H9 (cell line): Measurements from ENCODE around the gene ATP8B4. TPM values are rescaled to one million over a fixed set of nuclear protein-coding genes. Genes with fewer than 3 reads are reported as not detected.

ENCODE experiments used
- DNase-seq: peaks from one replicate; pipeline ENCODE4 v3.0.0-alpha.2; 2017
- H2AFZ ChIP-seq: one replicate; pipeline ENCODE4 v1.6.1; 2013; ENCODE audit warnings: mild to moderate bottlenecking, low read length, control low read depth, moderate library complexity
- H2AK5ac ChIP-seq: 2 replicates; pipeline ENCODE4 v1.6.1; 2013; ENCODE audit warnings: low read length, control low read depth, mixed read lengths; ENCODE audit not compliant: insufficient read length
- H2BK120ac ChIP-seq: one replicate; pipeline ENCODE4 v1.6.1; 2013; ENCODE audit warnings: low read depth, mild to moderate bottlenecking, low read length, control low read depth, inconsistent platforms; ENCODE audit not compliant: poor library complexity, severe bottlenecking
- H2BK12ac ChIP-seq: 2 replicates; pipeline ENCODE4 v1.6.1; 2013; ENCODE audit warnings: low read length, control low read depth, mixed read lengths, low read depth; ENCODE audit not compliant: insufficient read length
- H2BK15ac ChIP-seq: 2 replicates; pipeline ENCODE4 v1.6.1; 2013; ENCODE audit warnings: low read depth, low read length, control low read depth
- H2BK20ac ChIP-seq: one replicate; pipeline ENCODE4 v1.6.1; 2013; ENCODE audit warnings: low read depth, mild to moderate bottlenecking, low read length, control low read depth, inconsistent platforms; ENCODE audit not compliant: poor library complexity, severe bottlenecking
- H2BK5ac ChIP-seq: 2 replicates; pipeline ENCODE4 v1.6.1; 2013; ENCODE audit warnings: low read length, control low read depth, mixed read lengths; ENCODE audit not compliant: insufficient read length
- H3K14ac ChIP-seq: 2 replicates; pipeline ENCODE4 v1.6.1; 2013; ENCODE audit warnings: low read length, control low read depth; ENCODE audit not compliant: insufficient read depth
- H3K18ac ChIP-seq: 2 replicates; pipeline ENCODE4 v1.6.1; 2013; ENCODE audit warnings: low read depth, mild to moderate bottlenecking, mixed read lengths, low read length, control low read depth; ENCODE audit not compliant: insufficient read length
- H3K23ac ChIP-seq: 2 replicates; pipeline ENCODE4 v1.6.1; 2013; ENCODE audit warnings: low read length, control low read depth, mixed read lengths, low read depth; ENCODE audit not compliant: insufficient read length
- H3K23me2 ChIP-seq: 2 replicates; pipeline ENCODE4 v1.6.1; 2013; ENCODE audit warnings: low read depth, mild to moderate bottlenecking, mixed read lengths, low read length, control low read depth; ENCODE audit not compliant: insufficient read length, poor library complexity, severe bottlenecking
- H3K27ac ChIP-seq: 2 replicates; pipeline ENCODE4 v1.5.1; 2013; ENCODE audit warnings: low read length, control low read depth, mixed read lengths, low read depth; ENCODE audit not compliant: insufficient read length
- H3K27me3 ChIP-seq: 2 replicates; pipeline ENCODE4 v1.6.1; 2013; ENCODE audit warnings: low read length, control low read depth, inconsistent platforms; ENCODE audit not compliant: insufficient read depth
- H3K4ac ChIP-seq: 2 replicates; pipeline ENCODE4 v1.6.1; 2013; ENCODE audit warnings: low read depth, mild to moderate bottlenecking, control low read depth, inconsistent platforms, low read length, moderate library complexity
- H3K4me1 ChIP-seq: 2 replicates; pipeline ENCODE4 v1.6.1; 2013; ENCODE audit warnings: low read length, control low read depth, inconsistent platforms; ENCODE audit not compliant: insufficient read depth
- H3K4me2 ChIP-seq: 2 replicates; pipeline ENCODE4 v1.6.1; 2013; ENCODE audit warnings: low read length, control low read depth, mixed read lengths; ENCODE audit not compliant: insufficient read length, insufficient read depth
- H3K56ac ChIP-seq: 2 replicates; pipeline ENCODE4 v1.6.1; 2013; ENCODE audit warnings: low read depth, mild to moderate bottlenecking, mixed read lengths, low read length, control low read depth; ENCODE audit not compliant: insufficient read length
- H3K79me1 ChIP-seq: 2 replicates; pipeline ENCODE4 v1.6.1; 2013; ENCODE audit warnings: low read depth, mild to moderate bottlenecking, moderate library complexity, low read length, control low read depth, inconsistent platforms; ENCODE audit not compliant: insufficient read depth, poor library complexity, severe bottlenecking
- H3K79me2 ChIP-seq: 2 replicates; pipeline ENCODE4 v1.6.1; 2013; ENCODE audit warnings: low read length, control low read depth, inconsistent platforms; ENCODE audit not compliant: insufficient read depth
- H3K9ac ChIP-seq: 2 replicates; pipeline ENCODE4 v1.6.1; 2013; ENCODE audit warnings: low read length, control low read depth, mixed read lengths; ENCODE audit not compliant: insufficient read length; ENCODE audit errors: extremely low read depth
- H3K9me3 ChIP-seq: one replicate; pipeline ENCODE4 v1.6.1; 2013; ENCODE audit warnings: low read depth, low read length, inconsistent platforms; ENCODE audit not compliant: control insufficient read depth
- H3T11ph ChIP-seq: one replicate; pipeline ENCODE4 v1.6.1; 2013; ENCODE audit warnings: mild to moderate bottlenecking, low read length, control low read depth, inconsistent platforms
- H4K20me1 ChIP-seq: one replicate; pipeline ENCODE4 v1.6.1; 2013; ENCODE audit not compliant: control insufficient read depth, insufficient read length, insufficient read depth
- H4K5ac ChIP-seq: 2 replicates; pipeline ENCODE4 v1.6.1; 2013; ENCODE audit warnings: low read depth, mild to moderate bottlenecking, mixed read lengths, low read length, control low read depth; ENCODE audit not compliant: insufficient read length
- H4K8ac ChIP-seq: replicated peaks from 2 replicates; pipeline ENCODE4 v1.6.1; 2013; ENCODE audit warnings: low read length, control low read depth, mixed read lengths, low read depth; ENCODE audit not compliant: insufficient read length
- H4K91ac ChIP-seq: 2 replicates; pipeline ENCODE4 v1.6.1; 2013; ENCODE audit warnings: low read depth, mild to moderate bottlenecking, moderate library complexity, mixed read lengths, low read length, control low read depth; ENCODE audit not compliant: insufficient read length
- H3K27ac Mint-ChIP-seq, 3 experiments: 2 replicates in 2 of 3; 3 replicates in 1 of 3; pipeline ENCODE4 v1.8.0; 2020 to 2021; ENCODE audit warnings: mixed read lengths in 3 of 3, mild to moderate bottlenecking in 1 of 3, moderate library complexity in 1 of 3
- H3K27me3 Mint-ChIP-seq: 2 replicates; pipeline ENCODE4 v1.8.0; 2021; ENCODE audit warnings: low read depth, mild to moderate bottlenecking, moderate library complexity, mixed read lengths
- H3K36me3 Mint-ChIP-seq, 3 experiments: 2 replicates in 2 of 3; 3 replicates in 1 of 3; pipeline ENCODE4 v1.8.0; 2020 to 2021; ENCODE audit warnings: low read depth in 3 of 3, mixed read lengths in 3 of 3; ENCODE audit not compliant: insufficient read depth in 1 of 3
- H3K4me1 Mint-ChIP-seq, 2 experiments: 2 replicates each; pipeline ENCODE4 v1.8.0; 2020; ENCODE audit warnings: mixed read lengths in 2 of 2
- H3K4me3 Mint-ChIP-seq, 2 experiments: 2 replicates in 1 of 2; 3 replicates in 1 of 2; pipeline ENCODE4 v1.8.0; 2020 to 2021; ENCODE audit warnings: mild to moderate bottlenecking in 2 of 2, mixed read lengths in 2 of 2, moderate library complexity in 1 of 2
- H3K9me3 Mint-ChIP-seq, 2 experiments: 2 replicates in 1 of 2; 3 replicates in 1 of 2; pipeline ENCODE4 v1.8.0; 2020; ENCODE audit warnings: mild to moderate bottlenecking in 2 of 2, mixed read lengths in 2 of 2, moderate library complexity in 1 of 2
- CTCF ChIP-seq: fragments of 200-600 bp; sonication (generic); conservative IDR thresholded peaks from 3 replicates; pipeline ENCODE4 v1.8.0; 2021; ENCODE audit warnings: antibody characterized with exemption, mild to moderate bottlenecking
- WGBS: extraction: QIAGEN DNeasy Blood & Tissue Kit; methylation state at CpG from one replicate; pipeline ENCODE4 v1.1.7; 2013; ENCODE audit warnings: missing lambda C conversion rate, low lambda C conversion rate, mixed read lengths; ENCODE audit not compliant: insufficient read length; ENCODE audit errors: extremely low coverage; 5-methylcytosine and 5-hydroxymethylcytosine counted together
- total RNA-seq: library from RNA; stranded (reverse); gene quantifications from 2 replicates; pipeline ENCODE4 v1.2.1, GENCODE V29; 2021

Gene ATP8B4
- total RNA-seq, 1 experiment from 2014 or later = 0.52 TPM

GRCh38 chr15:50107157-50107556 is 11.9 kb downstream of the ATP8B4 start:
- WGBS = no CpG with 5 or more reads among the region's 4 CpGs
- TF ChIP-seq CTCF = no peak
- no peak overlapping the region for H3K27ac Mint-ChIP-seq

More at GRCh38 chr15:50107157-50107556, 11.9 kb downstream of the ATP8B4 start:
- Mint-ChIP-seq H3K9me3 (no peaks in the 10 kb centered on the region), H3K27me3 (no peaks in the 10 kb centered on the region), H3K36me3 (no peaks in the 10 kb centered on the region), H3K4me3 (no peak overlapping the region), H3K4me1 (peaks cover 6% of the 10 kb centered on the region in 2 experiments)
- no peaks in the 10 kb centered on the region for H3K9me3 ChIP-seq
- no peak overlapping the region for H3K56ac ChIP-seq
- no peak overlapping the region for H3K4ac ChIP-seq
- H2BK15ac ChIP-seq = no peak overlapping the region
- no peaks in the 10 kb centered on the region for H3K79me2 ChIP-seq
- H2BK5ac ChIP-seq = no peak overlapping the region
- H3K14ac ChIP-seq = no peak overlapping the region
- no peak overlapping the region for H3K27ac ChIP-seq
- H3K4me1 ChIP-seq = no peaks in the 10 kb centered on the region
- no peak overlapping the region for H2AK5ac ChIP-seq
- no peaks in the 10 kb centered on the region for H4K20me1 ChIP-seq
- H4K5ac ChIP-seq = no peak overlapping the region
- no peak overlapping the region for H3T11ph ChIP-seq
- H2AFZ ChIP-seq = no peak overlapping the region
- no peak overlapping the region for H3K23ac ChIP-seq
- no peak for DNase-seq
- no peak overlapping the region for H4K91ac ChIP-seq
- no peak overlapping the region for H2BK12ac ChIP-seq
- H3K79me1 ChIP-seq = no peaks in the 10 kb centered on the region
- H3K4me2 ChIP-seq = no peak overlapping the region
- H3K9ac ChIP-seq = no peak overlapping the region
- no peak overlapping the region for H4K8ac ChIP-seq
- H3K18ac ChIP-seq = no peak overlapping the region
- H3K27me3 ChIP-seq = no peaks in the 10 kb centered on the region
- H2BK120ac ChIP-seq = no peak overlapping the region
- H3K23me2 ChIP-seq = no peaks in the 10 kb centered on the region
- no peak overlapping the region for H2BK20ac ChIP-seq
